H1 (cell line): ENCODE results near the gene KLF13. TPM values are rescaled to one million over a fixed set of nuclear protein-coding genes. Genes with fewer than 3 reads are reported as not detected.

ENCODE experiments used
- GABPA ChIP-seq: IDR thresholded peaks from 2 replicates; pipeline ENCODE4 v1.6.1; 2011; ENCODE audit warnings: mild to moderate bottlenecking, low read length, moderate library complexity, borderline replicate concordance; ENCODE audit not compliant: insufficient read depth
- POLR2A ChIP-seq, 2 experiments: IDR thresholded peaks; 1 replicate in 1 of 2; 2 replicates in 1 of 2; pipeline ENCODE4 v1.6.1; 2011; ENCODE audit warnings: low read depth in 2 of 2, low read length in 2 of 2, mild to moderate bottlenecking in 2 of 2; ENCODE audit errors: control extremely low read depth in 1 of 2
- SUZ12 ChIP-seq: fragments of 200-600 bp; sonication (generic); IDR thresholded peaks from 2 replicates; pipeline ENCODE4 v1.6.1; 2012; ENCODE audit warnings: mild to moderate bottlenecking, inconsistent platforms, low read length, moderate library complexity, mixed read lengths
- polyA plus RNA-seq, 7 experiments: library from polyadenylated mRNA; depleted of rRNA in 3 of 7; stranded (reverse) in 5 of 7; unstranded in 2 of 7; fragments of >200 nt in 5 of 7; fragments of 200-250 nt in 2 of 7; gene quantifications; 1 replicate in 5 of 7; 2 replicates in 1 of 7; 4 replicates in 1 of 7; pipeline versions ENCODE4 v1.2.1 to v1.2.3, GENCODE V29; 2011 to 2013; ENCODE audit warnings: missing spikeins in 2 of 7, mixed read lengths in 2 of 7
- total RNA-seq: library from RNA; stranded (reverse); fragmentation: NEBNext Ultra II Directional; extraction: Animal tissue kit (Norgen Biotek cat#: 25700); gene quantifications from 2 replicates; pipeline ENCODE4 v1.2.1, GENCODE V29; 2021

KLF13 gene
- total and polyA plus RNA-seq, 2 of the 8 experiments (the other 6 are each of a cell fraction or from before 2014, with no cell fraction given), result 18.3 to 33.4 TPM

DNA sequence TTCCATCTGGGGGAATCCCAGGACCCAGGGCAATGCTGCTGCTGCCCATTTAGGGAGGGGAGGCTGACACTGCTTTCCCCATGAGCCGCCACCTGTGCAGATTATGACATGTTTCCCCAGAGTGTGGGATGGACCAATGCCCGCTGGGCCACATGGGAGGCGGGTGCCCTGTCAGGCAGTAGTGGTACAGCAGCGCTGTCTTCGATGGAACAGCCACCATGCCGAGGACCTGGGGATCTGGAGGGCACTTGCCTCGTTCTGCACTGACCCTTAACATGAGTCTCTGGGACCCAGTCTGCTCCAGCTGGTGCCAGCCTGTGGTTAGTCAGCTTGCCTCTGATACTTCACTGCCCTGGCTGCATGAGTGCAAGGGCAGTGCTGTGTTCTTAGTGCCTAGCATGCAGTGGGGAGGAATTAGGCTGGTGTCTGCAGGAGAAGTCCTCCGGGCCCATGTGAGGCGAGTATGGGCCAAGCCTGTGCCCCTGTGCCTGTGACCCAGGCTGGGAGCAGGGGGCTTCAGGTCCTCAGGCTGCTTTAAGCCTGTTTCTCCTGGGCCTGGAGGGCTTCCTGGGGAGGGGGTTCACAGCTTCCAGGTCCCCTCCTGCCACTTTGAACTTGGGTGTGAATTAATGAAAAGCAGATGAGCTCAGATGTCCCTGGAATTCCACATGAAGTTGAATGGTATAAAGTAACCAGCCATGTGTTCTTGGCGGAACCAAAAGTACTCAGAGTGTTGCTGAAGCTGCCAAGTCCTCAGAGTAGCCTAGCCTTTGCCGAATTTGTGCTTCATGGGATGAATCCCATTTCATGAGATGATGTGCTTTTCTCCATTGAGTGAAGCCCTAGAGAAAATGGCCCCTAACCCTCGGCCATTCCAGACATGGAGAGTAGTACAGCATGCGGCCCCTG is 22.9 kb downstream of the KLF13 start (continued):
- TF ChIP-seq GABPA (no peak), POLR2A (IDR thresholded peaks at IDR 0.05; ENCODE audit: control extremely low read depth in 1 of 2, low read depth in 2 of 2, low read length in 2 of 2) (no peak), SUZ12 (no peak)
- TF ChIP-seq, all 59 proteins: peak for 0
